Activated naive CD4-positive, alpha-beta T cell treated with anti-CD3 and anti-CD28 coated beads, Interleukin-2, amount 50 U/mL, for 24 hours (primary cell): ENCODE results near the gene GPC6.

ENCODE experiments used
- H3K27ac Mint-ChIP-seq: one replicate; pipeline ENCODE4 v1.8.0; 2021; ENCODE audit warnings: mild to moderate bottlenecking, mixed read lengths
- H3K27me3 Mint-ChIP-seq: one replicate; pipeline ENCODE4 v1.8.0; 2021; ENCODE audit warnings: mixed read lengths
- H3K36me3 Mint-ChIP-seq: one replicate; pipeline ENCODE4 v1.8.0; 2021; ENCODE audit warnings: mixed read lengths
- H3K4me1 Mint-ChIP-seq: one replicate; pipeline ENCODE4 v1.8.0; 2021; ENCODE audit warnings: mixed read lengths
- H3K4me3 Mint-ChIP-seq: one replicate; pipeline ENCODE4 v1.8.0; 2021; ENCODE audit warnings: mild to moderate bottlenecking, mixed read lengths
- H3K9me3 Mint-ChIP-seq: one replicate; pipeline ENCODE4 v1.8.0; 2021; ENCODE audit warnings: mixed read lengths

GPC6 gene

DNA sequence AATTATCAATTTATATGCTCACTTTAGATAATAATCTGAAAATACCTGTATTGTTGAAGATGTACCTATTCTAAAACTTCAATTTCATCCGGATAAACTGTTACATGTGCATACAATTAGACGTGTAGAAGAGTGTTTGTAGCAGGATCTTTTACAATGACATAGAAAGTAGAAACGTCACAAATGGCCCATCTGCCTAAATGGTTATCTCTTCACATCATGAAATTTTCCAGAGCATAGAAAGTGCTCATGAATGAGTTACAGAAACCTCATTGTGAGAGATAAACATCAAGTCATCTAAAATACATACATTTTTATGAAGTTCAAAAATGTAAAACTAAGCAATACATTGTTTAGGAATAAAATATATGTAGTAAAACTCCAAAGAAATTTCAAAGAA, 607.4 kb downstream of the GPC6 start:
- H3K9me3 Mint-ChIP-seq: peaks cover 6% of the 10 kb centered on the region
- H3K4me1 Mint-ChIP-seq: no peaks in the 10 kb centered on the region
- no peaks in the 10 kb centered on the region for H3K36me3 Mint-ChIP-seq
- H3K27me3 Mint-ChIP-seq: no peaks in the 10 kb centered on the region
- H3K27ac Mint-ChIP-seq: no peak overlapping the region
- H3K4me3 Mint-ChIP-seq: no peak overlapping the region

DNA sequence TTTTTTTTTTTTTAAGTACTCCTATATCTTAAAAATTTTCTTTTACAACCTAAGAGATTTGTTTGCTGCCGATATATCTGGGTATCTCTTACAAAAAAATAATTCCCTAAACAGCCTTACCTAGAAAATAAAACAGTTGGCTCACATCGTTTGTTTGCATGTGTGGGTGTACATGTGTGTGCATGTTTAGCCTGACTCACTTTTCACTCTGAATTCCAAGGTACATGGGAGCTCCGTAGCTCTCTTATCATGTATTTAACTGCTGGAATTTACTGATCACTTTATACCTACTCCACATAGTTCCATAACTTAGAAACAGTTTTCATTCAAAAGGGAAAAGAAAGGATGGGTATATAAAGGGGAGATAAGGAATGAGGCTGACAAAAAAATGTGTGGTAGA, 616.5 kb downstream of the GPC6 start:
- Mint-ChIP-seq H3K4me3 (no peak overlapping the region), H3K4me1 (no peaks in the 10 kb centered on the region), H3K27me3 (peaks cover 2% of the 10 kb centered on the region), H3K36me3 (no peaks in the 10 kb centered on the region), H3K9me3 (no peaks in the 10 kb centered on the region), H3K27ac (no peak overlapping the region)

DNA sequence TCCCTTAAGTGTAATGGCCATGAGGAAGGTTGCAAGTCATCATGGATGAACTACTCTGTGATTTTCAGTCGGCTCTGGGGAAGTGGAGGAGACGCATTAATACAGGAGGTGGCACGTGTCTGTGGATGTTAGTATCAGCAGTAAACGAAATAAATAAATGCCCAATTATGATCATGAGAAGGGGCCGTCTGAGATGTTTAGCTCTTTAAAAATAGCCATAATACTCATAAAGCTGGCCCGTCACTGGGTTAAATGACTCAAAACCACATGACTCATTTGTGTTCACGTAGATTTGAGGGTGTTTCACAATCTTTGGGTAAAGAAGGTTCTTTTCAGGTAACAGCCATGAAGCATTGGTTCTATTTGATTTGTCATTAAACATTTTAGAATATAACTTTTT, 620.6 kb downstream of the GPC6 start:
- no peaks in the 10 kb centered on the region for H3K9me3 Mint-ChIP-seq
- no peak overlapping the region for H3K27ac Mint-ChIP-seq
- H3K27me3 Mint-ChIP-seq: no peaks in the 10 kb centered on the region
- no peak overlapping the region for H3K4me3 Mint-ChIP-seq
- H3K36me3 Mint-ChIP-seq: no peaks in the 10 kb centered on the region
- H3K4me1 Mint-ChIP-seq: no peaks in the 10 kb centered on the region

DNA sequence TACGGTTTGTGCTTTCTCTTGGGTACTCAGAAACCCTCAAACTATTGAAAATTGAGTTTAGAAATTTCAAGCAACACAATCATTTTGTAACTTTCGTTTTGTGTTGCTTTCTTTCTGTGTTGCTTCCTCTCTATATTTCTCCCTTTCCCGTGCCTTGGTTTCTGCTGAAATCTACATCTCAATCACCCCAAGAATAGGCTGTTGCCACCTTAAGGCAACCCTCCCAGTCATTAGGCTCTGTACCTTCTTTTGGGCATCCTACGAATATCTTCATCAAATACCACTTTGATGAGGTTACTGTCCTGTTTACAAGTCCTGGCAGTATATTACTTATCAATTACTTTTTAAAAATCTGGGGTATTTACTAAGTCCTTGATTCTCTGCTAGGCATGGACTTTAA, 621.6 kb downstream of the GPC6 start:
- Mint-ChIP-seq H3K27me3 (no peaks in the 10 kb centered on the region), H3K36me3 (no peaks in the 10 kb centered on the region), H3K27ac (no peak overlapping the region), H3K4me1 (no peaks in the 10 kb centered on the region), H3K4me3 (no peak overlapping the region), H3K9me3 (no peaks in the 10 kb centered on the region)

DNA sequence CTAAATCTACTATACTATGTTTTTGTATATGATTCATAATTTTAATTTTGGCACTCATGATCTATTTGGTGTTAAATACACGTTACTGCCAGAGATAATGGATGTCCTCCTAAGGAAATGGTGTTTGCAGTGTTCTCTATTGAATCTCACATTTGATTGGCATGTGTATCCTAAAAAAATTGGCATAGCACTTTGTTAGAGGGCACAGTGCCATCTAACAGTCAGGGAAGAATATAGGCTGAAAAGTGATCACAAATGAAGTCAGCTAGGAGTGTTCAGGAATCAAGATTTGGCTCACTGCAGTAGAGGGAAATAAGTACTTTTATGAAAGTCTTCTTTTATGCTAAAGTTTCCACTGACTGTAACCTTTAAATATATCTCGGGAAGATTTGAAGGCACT, 624.6 kb downstream of the GPC6 start:
- Mint-ChIP-seq H3K4me3 (no peak overlapping the region), H3K27ac (no peak overlapping the region), H3K36me3 (no peaks in the 10 kb centered on the region), H3K9me3 (no peaks in the 10 kb centered on the region), H3K27me3 (peaks cover 3% of the 10 kb centered on the region), H3K4me1 (no peaks in the 10 kb centered on the region)

DNA sequence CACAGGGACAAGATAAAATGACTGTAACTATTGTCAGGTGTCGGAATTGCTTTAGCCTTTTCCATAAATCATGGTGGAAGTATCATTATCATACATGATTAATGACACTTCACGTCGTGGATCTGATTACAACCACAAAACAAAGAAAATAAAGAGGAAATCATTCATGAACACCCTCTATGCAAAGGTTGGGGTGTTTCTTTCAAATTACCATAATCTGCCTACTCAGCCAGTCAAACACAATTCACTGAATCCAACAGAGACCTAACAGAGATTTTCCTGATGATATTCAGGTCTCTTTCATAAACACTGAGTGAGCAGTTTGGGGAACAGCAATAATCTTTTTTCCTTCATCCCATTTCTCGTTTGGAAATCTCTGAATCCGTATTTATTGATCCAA, 627.3 kb downstream of the GPC6 start:
- Mint-ChIP-seq H3K27ac (no peak overlapping the region), H3K27me3 (peaks cover 3% of the 10 kb centered on the region), H3K9me3 (no peaks in the 10 kb centered on the region), H3K36me3 (no peaks in the 10 kb centered on the region), H3K4me1 (no peaks in the 10 kb centered on the region), H3K4me3 (no peak overlapping the region)

DNA sequence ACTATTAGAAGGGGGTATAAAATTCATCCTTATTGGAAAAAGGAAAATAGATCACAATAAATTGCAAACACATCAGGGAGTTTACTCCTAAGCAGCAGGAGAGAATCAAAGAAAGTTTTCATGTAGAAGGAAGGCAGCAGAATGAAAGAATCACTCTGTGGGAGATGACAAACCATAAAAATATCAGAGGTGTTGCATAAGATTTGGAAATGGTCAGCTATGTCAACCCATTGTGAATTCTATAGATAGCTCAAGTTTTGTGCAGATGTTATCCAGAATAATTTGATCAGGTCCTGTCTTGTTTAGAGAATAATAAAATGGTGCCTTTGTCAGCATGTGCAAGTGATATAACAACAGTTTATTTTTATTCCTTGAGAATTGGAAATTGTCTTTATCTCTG, 630.5 kb downstream of the GPC6 start:
- Mint-ChIP-seq H3K36me3 (no peaks in the 10 kb centered on the region), H3K4me1 (no peaks in the 10 kb centered on the region), H3K4me3 (no peak overlapping the region), H3K27me3 (peaks cover 3% of the 10 kb centered on the region), H3K9me3 (no peaks in the 10 kb centered on the region), H3K27ac (no peak overlapping the region)

DNA sequence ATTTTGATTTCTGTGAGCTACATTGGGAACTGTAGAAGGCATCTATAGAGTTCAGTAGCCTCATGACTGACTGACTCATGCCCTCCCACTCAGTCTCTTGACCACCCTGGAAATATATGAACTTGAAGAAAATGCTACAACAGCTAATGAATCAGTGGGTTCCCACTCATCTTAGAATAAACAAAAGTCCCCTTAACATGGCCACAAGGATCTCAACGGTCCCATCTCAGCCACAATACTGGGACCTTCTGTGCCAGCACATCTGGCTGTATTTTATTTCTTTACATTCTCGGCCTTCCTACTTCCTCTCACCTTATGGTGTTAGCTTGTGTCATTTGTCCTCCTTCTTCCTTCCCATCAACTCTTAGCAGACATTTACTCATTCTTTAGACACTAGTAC, 633.1 kb downstream of the GPC6 start:
- no peaks in the 10 kb centered on the region for H3K9me3 Mint-ChIP-seq
- H3K27ac Mint-ChIP-seq: no peak overlapping the region
- no peaks in the 10 kb centered on the region for H3K4me1 Mint-ChIP-seq
- no peaks in the 10 kb centered on the region for H3K36me3 Mint-ChIP-seq
- H3K27me3 Mint-ChIP-seq: peaks cover 3% of the 10 kb centered on the region
- H3K4me3 Mint-ChIP-seq: no peak overlapping the region

DNA sequence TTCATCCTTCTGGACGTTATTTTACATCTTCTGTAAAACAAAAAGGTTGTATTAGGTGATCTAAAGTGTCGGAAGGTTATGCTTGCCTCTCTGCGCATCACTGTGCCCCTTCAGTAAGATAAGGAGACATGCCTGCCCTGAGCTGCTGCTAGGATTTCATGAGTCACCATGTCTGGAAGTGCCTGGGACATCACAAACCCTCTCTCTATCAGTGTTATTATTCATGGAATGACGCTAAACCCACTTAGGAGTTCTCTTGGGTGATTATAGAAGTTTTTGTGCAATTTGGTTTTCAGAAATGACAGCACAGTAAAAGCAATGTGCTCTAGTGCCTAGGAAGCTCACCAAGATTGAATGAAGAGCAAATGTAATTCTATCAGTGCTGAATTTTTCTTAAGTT, 635.2 kb downstream of the GPC6 start:
- no peaks in the 10 kb centered on the region for H3K36me3 Mint-ChIP-seq
- no peak overlapping the region for H3K4me3 Mint-ChIP-seq
- H3K4me1 Mint-ChIP-seq: no peaks in the 10 kb centered on the region
- peaks cover 1% of the 10 kb centered on the region for H3K27me3 Mint-ChIP-seq
- H3K9me3 Mint-ChIP-seq: no peaks in the 10 kb centered on the region
- no peak overlapping the region for H3K27ac Mint-ChIP-seq

DNA sequence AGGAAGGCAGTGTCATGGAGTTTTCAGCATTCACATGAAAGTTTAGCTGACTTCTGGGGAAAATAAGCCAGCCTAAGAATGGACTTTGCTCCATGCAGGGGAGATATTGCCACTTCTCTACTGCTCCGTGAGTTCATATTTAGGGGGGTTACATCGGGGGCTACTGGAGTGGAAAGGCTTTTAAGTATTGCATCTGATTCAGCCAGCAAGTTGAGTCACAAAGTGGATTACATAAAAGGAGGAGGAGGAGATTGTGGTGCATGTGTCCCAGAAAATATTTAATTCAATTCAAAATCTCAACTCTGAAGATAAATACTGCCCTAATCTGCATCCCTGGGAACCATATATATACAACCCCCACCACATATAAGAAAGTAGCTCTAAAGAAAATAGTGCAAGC, 635.7 kb downstream of the GPC6 start:
- no peaks in the 10 kb centered on the region for H3K4me1 Mint-ChIP-seq
- H3K27me3 Mint-ChIP-seq: peaks cover 1% of the 10 kb centered on the region
- H3K27ac Mint-ChIP-seq: no peak overlapping the region
- no peaks in the 10 kb centered on the region for H3K9me3 Mint-ChIP-seq
- H3K36me3 Mint-ChIP-seq: no peaks in the 10 kb centered on the region
- no peak overlapping the region for H3K4me3 Mint-ChIP-seq

DNA sequence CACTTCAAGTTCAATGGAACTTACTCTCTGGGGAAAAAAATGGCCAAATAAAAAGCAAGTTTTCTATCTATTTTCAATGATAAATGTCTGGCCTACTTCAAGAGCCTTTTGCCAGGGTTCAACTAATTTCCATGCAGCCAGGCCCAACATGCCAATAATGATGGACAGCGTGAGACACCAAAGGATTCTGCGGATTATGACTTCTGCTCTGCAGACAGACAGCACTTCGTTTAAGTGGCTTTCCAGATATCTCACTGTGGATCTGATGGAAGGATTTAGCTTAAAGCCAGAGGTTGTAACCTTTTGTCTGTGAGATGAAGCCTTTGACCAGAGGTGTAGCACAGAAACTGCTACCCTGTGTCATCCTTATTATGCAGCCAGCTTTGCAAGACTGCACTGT, 638.6 kb downstream of the GPC6 start:
- H3K27ac Mint-ChIP-seq: no peak overlapping the region
- H3K4me3 Mint-ChIP-seq: no peak overlapping the region
- peaks cover 1% of the 10 kb centered on the region for H3K27me3 Mint-ChIP-seq
- no peaks in the 10 kb centered on the region for H3K36me3 Mint-ChIP-seq
- H3K9me3 Mint-ChIP-seq: no peaks in the 10 kb centered on the region
- no peaks in the 10 kb centered on the region for H3K4me1 Mint-ChIP-seq

DNA sequence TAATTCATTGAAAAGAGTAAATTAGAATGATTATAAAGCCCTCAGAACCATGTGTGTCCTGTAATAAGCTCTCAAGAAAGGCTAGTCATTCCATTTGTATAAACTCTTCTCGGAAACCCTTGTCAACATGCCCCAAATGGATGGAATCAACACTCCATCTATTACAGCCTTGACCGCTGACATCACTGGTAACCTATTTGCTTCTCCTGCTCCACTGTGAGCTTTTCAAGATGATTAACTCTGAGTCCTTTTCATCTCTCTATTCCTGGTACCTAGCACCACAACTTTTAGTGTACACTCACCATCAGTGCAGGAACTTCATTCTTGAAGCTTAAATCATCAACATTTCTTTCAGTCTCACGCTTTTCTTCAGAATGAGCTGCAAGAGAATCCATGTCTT, 640.9 kb downstream of the GPC6 start:
- Mint-ChIP-seq H3K27ac (no peak overlapping the region), H3K36me3 (no peaks in the 10 kb centered on the region), H3K27me3 (peaks cover 1% of the 10 kb centered on the region), H3K4me1 (no peaks in the 10 kb centered on the region), H3K4me3 (no peak overlapping the region), H3K9me3 (no peaks in the 10 kb centered on the region)

DNA sequence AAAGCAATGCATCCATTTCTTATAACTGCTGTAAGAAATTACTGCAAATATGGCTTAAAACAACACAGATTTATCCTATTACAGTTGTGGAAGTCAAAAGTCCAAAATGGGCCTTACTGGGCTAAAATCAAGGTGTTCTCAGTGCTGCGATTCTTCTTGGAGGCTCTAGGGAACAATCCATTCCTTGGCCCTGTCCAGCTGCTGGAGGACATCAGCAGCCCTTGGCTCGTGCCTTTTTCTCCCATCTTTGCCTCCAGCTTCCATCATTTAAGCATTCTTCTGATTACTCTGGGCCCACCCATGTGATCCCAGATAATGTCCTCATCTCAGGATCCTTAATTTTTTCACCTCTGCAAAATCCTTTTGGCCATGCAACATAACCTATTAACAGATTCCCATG, 645.8 kb downstream of the GPC6 start:
- peaks cover 1% of the 10 kb centered on the region for H3K36me3 Mint-ChIP-seq
- no peak overlapping the region for H3K4me3 Mint-ChIP-seq
- H3K4me1 Mint-ChIP-seq: no peaks in the 10 kb centered on the region
- no peaks in the 10 kb centered on the region for H3K9me3 Mint-ChIP-seq
- H3K27ac Mint-ChIP-seq: no peak overlapping the region
- H3K27me3 Mint-ChIP-seq: peaks cover 1% of the 10 kb centered on the region

DNA sequence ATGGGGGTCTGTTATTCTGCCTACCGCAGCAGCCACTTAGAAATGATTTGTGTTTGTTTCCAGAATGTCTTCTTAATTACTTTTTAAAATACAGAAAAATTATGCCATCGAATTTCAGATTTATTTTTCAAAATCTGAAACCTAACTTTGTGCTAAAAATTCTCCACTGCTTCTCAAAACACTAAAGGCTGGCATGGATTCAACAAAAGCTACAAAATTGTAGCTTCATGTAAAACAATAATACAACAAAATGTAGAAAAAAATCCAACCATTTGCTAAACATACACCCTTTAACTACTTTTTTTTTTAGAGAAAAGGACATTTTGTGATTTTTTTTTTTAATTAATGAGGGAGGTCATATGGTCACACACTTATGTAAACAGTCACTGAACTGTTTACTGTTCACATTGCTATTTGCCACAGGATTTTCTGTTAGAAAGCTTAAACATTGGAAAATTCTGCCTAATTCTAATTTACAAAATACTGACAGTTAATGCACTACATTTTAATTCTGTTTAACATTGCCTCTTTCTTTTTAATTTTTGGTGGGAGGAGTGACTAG, 646.3 kb downstream of the GPC6 start:
- Mint-ChIP-seq H3K4me1 (no peaks in the 10 kb centered on the region), H3K4me3 (no peak overlapping the region), H3K36me3 (peaks cover 1% of the 10 kb centered on the region), H3K27ac (no peak overlapping the region), H3K27me3 (peaks cover 1% of the 10 kb centered on the region), H3K9me3 (no peaks in the 10 kb centered on the region)

DNA sequence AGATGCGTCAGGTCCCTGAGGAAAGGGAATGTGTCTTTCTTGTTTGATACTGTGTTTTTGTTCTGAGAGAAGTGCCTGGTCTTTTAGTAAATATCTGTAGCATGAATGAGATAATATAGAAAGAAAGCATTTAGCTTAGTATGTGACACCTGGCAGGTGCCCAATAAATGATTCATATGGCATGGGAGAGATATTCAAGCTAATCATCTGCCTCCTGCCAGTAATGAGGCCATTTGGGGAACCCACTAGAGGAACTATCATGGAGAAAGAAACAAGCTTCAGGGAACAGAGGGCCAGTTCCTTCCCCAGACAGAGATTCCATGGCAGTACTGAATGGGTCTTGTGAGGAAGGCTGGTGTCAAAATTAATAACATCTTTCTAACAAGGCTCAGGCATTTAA, 648.9 kb downstream of the GPC6 start:
- Mint-ChIP-seq H3K36me3 (peaks cover 1% of the 10 kb centered on the region), H3K27me3 (peaks cover 1% of the 10 kb centered on the region), H3K27ac (no peak overlapping the region), H3K4me1 (no peaks in the 10 kb centered on the region), H3K4me3 (no peak overlapping the region), H3K9me3 (peaks cover 5% of the 10 kb centered on the region)

DNA sequence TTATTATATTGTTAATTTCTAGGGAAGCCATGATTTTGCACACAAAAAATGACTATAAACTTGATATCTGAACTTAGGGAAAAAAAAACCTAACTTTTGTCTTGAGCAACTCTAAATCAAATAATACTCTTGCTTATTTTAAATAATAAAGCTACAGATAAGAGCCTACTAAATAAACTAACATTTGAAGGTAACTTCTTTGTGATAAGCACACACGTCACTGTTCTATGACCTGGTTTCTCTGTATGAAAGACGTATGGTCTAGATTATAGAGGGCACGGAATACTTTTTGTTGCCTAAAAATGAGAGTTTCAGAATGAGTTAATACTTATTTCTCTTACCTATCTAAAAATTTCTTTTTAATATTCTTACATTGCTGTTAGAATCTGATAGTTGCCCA, 649.6 kb downstream of the GPC6 start:
- peaks cover 1% of the 10 kb centered on the region for H3K27me3 Mint-ChIP-seq

DNA sequence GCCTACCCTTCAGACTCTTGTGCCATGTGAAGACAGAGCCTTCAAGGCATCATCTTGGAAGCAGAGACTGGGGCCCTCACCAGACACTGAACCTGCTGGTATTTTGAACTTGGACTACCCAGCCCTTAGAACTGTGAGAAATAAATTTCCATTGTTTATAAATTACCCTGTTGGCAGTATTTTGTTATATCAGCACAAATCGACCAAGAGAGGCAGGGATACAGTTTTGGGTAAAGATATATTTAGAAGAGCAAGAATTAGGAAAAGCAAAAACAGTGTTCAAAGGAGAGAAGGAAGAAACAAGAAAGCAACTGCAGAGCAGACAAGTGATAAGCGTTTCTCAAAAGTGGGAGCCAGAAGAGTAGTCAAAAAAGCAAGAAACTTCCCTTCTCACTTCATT, 652.1 kb downstream of the GPC6 start:
- H3K27me3 Mint-ChIP-seq: peaks cover 1% of the 10 kb centered on the region
- peaks cover 5% of the 10 kb centered on the region for H3K9me3 Mint-ChIP-seq
- peaks cover 1% of the 10 kb centered on the region for H3K36me3 Mint-ChIP-seq
- no peak overlapping the region for H3K27ac Mint-ChIP-seq
- no peak overlapping the region for H3K4me3 Mint-ChIP-seq
- H3K4me1 Mint-ChIP-seq: no peaks in the 10 kb centered on the region

More for the DNA sequence above, 649.6 kb downstream of the GPC6 start:
- no peaks in the 10 kb centered on the region for H3K4me1 Mint-ChIP-seq
- peaks cover 5% of the 10 kb centered on the region for H3K9me3 Mint-ChIP-seq
- H3K36me3 Mint-ChIP-seq: peaks cover 1% of the 10 kb centered on the region
- H3K27ac Mint-ChIP-seq: no peak overlapping the region
- H3K4me3 Mint-ChIP-seq: no peak overlapping the region
